K562 (cell line): ENCODE measurements around the gene PRKCQ. TPM values are rescaled to one million over a fixed set of nuclear protein-coding genes. Genes with fewer than 3 reads are reported as not detected.

ENCODE experiments used
- ATAC-seq: fragments of 200-7000 bp; cut with Tn5 transposase; 3 replicates; pipeline ENCODE4 v1.9.1; 2020; ENCODE audit warnings: moderate library complexity
- BruUV-seq: library from RNA; stranded (reverse); fragments of 400-500 nt; replicated peaks from 2 replicates; lab custom pipeline; 2021; lab: Mats Ljungman, UMichigan
- CTCF ChIA-PET: fragments of 300-600 bp; formaldehyde crosslinking; extraction: SDS; loops from one replicate; lab custom pipeline; 2021; ENCODE audit warnings: low intra/inter-chr PET ratio; lab: Yijun Ruan, JAX
- POLR2A ChIA-PET: fragments of 300-600, 350-650 bp; sonication (Branson Sonifier 250); formaldehyde crosslinking; extraction: SDS; loops from one replicate; lab custom pipeline; 2021; ENCODE audit warnings: antibody characterized with exemption, inconsistent platforms; lab: Yijun Ruan, JAX
- DNase-seq, 4 experiments: peaks; one replicate each; pipeline versions ENCODE4 v3.0.0 to v3.0.0-alpha.2; 2011 to 2018; ENCODE audit warnings: low spot score in 3 of 4, mixed read lengths in 3 of 4; ENCODE audit errors: extremely low read depth in 1 of 4
- FAIRE-seq: peaks from 2 replicates; lab custom pipeline; 2011; peaks lifted over from hg19 to GRCh38; lab: Jason Lieb, UNC
- H2AFZ ChIP-seq: 2 replicates; pipeline ENCODE4 v1.6.0; 2011; ENCODE audit warnings: low read depth, low read length, control low read depth, inconsistent platforms
- H3K27ac ChIP-seq: fragments of 200-600 bp; 3 replicates; pipeline ENCODE4 v1.8.0; 2011; ENCODE audit warnings: low read depth, mild to moderate bottlenecking, control low read depth, inconsistent platforms, low read length, moderate library complexity, mixed read lengths; ENCODE audit errors: extremely low read depth
- H3K27me3 ChIP-seq, 2 experiments: fragments of 300-600 bp in 1 of 2; 2 replicates in 1 of 2; 3 replicates in 1 of 2; pipeline versions ENCODE4 v1.6.0 to v1.8.0; 2011; ENCODE audit warnings: inconsistent platforms in 2 of 2, low read length in 2 of 2, mild to moderate bottlenecking in 1 of 2, mixed read lengths in 1 of 2, moderate library complexity in 1 of 2; ENCODE audit not compliant: control insufficient read depth in 2 of 2, insufficient read depth in 2 of 2
- H3K36me3 ChIP-seq: fragments of 300-600 bp; 3 replicates; pipeline ENCODE4 v1.8.0; 2011; ENCODE audit warnings: mild to moderate bottlenecking, low read length, inconsistent platforms; ENCODE audit not compliant: control insufficient read depth, insufficient read depth
- H3K4me1 ChIP-seq, 2 experiments: fragments of 200-600 bp in 1 of 2; replicated peaks in 1 of 2; 2 replicates in 1 of 2; 3 replicates in 1 of 2; pipeline versions ENCODE4 v1.5.1 to v1.8.0; 2011; ENCODE audit warnings: inconsistent platforms in 2 of 2, low read length in 2 of 2, mild to moderate bottlenecking in 1 of 2, mixed read lengths in 1 of 2, moderate library complexity in 1 of 2; ENCODE audit not compliant: control insufficient read depth in 2 of 2, insufficient read depth in 2 of 2
- H3K4me2 ChIP-seq: 2 replicates; pipeline ENCODE4 v1.6.1; 2011; ENCODE audit warnings: low read length, control low read depth, inconsistent platforms, mixed read lengths; ENCODE audit not compliant: insufficient read depth
- H3K4me3 ChIP-seq: fragments of 200-600 bp; sonication (generic), shearing (Covaris generic); 2 replicates; pipeline ENCODE4 v1.5.1; 2016; ENCODE audit warnings: control low read depth, inconsistent platforms
- H3K79me2 ChIP-seq: fragments of 200-600 bp; 3 replicates; pipeline ENCODE4 v1.8.0; 2011; ENCODE audit warnings: low read length, inconsistent platforms; ENCODE audit not compliant: control insufficient read depth, insufficient read depth
- H3K9ac ChIP-seq, 2 experiments: 2 replicates each; pipeline versions ENCODE4 v1.6.0 to v1.6.1; 2011; ENCODE audit warnings: low read depth in 2 of 2, low read length in 2 of 2, control low read depth in 1 of 2, inconsistent platforms in 1 of 2, mild to moderate bottlenecking in 1 of 2, mixed read lengths in 1 of 2; ENCODE audit not compliant: insufficient read depth in 1 of 2
- H3K9me1 ChIP-seq: one replicate; pipeline ENCODE4 v1.6.0; 2011; ENCODE audit warnings: inconsistent platforms, mild to moderate bottlenecking, low read length, moderate library complexity; ENCODE audit not compliant: control insufficient read depth, insufficient read depth
- H3K9me3 ChIP-seq: replicated peaks from 2 replicates; pipeline ENCODE4 v1.5.1; 2011; ENCODE audit warnings: low read depth, low read length, inconsistent platforms; ENCODE audit not compliant: control insufficient read depth, insufficient read depth
- H4K20me1 ChIP-seq: replicated peaks from 2 replicates; pipeline ENCODE4 v1.6.1; 2011; ENCODE audit warnings: low read length, inconsistent platforms, mixed read lengths; ENCODE audit not compliant: control insufficient read depth, insufficient read depth
- DACH1 ChIP-seq: fragments of 450-650 bp; IDR thresholded peaks from 2 replicates; pipeline ENCODE4 v1.6.1; 2018; ENCODE audit not compliant: partially characterized antibody
- FOXK2 ChIP-seq, 2 experiments: fragments of 450-650 bp; IDR thresholded peaks in 1 of 2; conservative IDR thresholded peaks in 1 of 2; 2 replicates each; pipeline ENCODE4 v1.6.1; 2016; ENCODE audit warnings: low read depth in 2 of 2, mild to moderate bottlenecking in 1 of 2
- NFATC3 ChIP-seq: fragments of 450-650 bp; IDR thresholded peaks from 2 replicates; pipeline ENCODE4 v1.6.1; 2017; ENCODE audit warnings: mild to moderate bottlenecking
- XRCC3 ChIP-seq: fragments of 450-650 bp; IDR thresholded peaks from 2 replicates; pipeline ENCODE4 v1.6.1; 2017; ENCODE audit warnings: mild to moderate bottlenecking, moderate library complexity
- ZBED1 ChIP-seq: IDR thresholded peaks from 2 replicates; pipeline ENCODE4 v1.6.1; 2014
- WGBS: fragments of 100-300 bp; shearing (Covaris generic); methylation state at CpG from one replicate; pipeline ENCODE4 v1.1.6; 2016; ENCODE audit warnings: low coverage, mixed read lengths; ENCODE audit not compliant: insufficient coverage; ENCODE audit errors: missing lambda C conversion rate; 5-methylcytosine and 5-hydroxymethylcytosine counted together
- in situ Hi-C: fragments of 300-500 bp; cut with MboI; formaldehyde crosslinking; loops from 4 replicates; pipeline ENCODE4 v1.15.0; 2018; ENCODE audit warnings: inconsistent platforms, mixed read lengths
- intact Hi-C: fragments of 100-400 bp; cut with micrococcal nuclease; formaldehyde crosslinking; loops from 2 replicates; pipeline ENCODE4 v1.14.2; 2022
- polyA plus RNA-seq, 8 experiments: library from polyadenylated mRNA; depleted of rRNA in 4 of 8; stranded (reverse) in 5 of 8; unstranded in 3 of 8; fragments of >200 nt; fragmentation: Nextera tagmentation in 2 of 8; fragmentation: Illumina TruSeq in 1 of 8; extraction: Ambion mirVana in 2 of 8; extraction: Trizol in 1 of 8; gene quantifications; 2 replicates each; pipeline versions ENCODE4 v1.2.1 to v1.2.3, GENCODE V29; 2011 to 2014; ENCODE audit warnings: inconsistent platforms in 1 of 8, missing spikeins in 1 of 8
- total RNA-seq, 7 experiments: library from RNA; depleted of rRNA in 6 of 7; stranded (reverse); fragments of >200 nt in 6 of 7; fragmentation: Illumina TruSeq in 2 of 7; extraction: Trizol in 2 of 7; gene quantifications; 2 replicates each; pipeline versions ENCODE4 v1.2.1 to v1.2.3, GENCODE V29; 2011 to 2021; ENCODE audit warnings: low replicate concordance in 1 of 7
- TF ChIP-seq, protein P1 (sequence below): fragments of 250-450 bp; sonication (Bioruptor Pico); IDR thresholded peaks from 2 replicates; pipeline ENCODE4 v1.9.0; 2021; ENCODE audit warnings: mild to moderate bottlenecking
- TF ChIP-seq, protein P2 (sequence below): fragments of 250-450 bp; sonication (Bioruptor Pico); IDR thresholded peaks from 2 replicates; pipeline ENCODE4 v1.8.0; 2022; ENCODE audit warnings: moderate library complexity, mild to moderate bottlenecking, inconsistent platforms
- TF ChIP-seq, protein P3 (sequence below): fragments of 250-450 bp; sonication (Bioruptor Pico); IDR thresholded peaks from 2 replicates; pipeline ENCODE4 v1.4.0; 2020

The PRKCQ gene
- total and polyA plus RNA-seq, 9 of the 15 experiments (the other 6 are each of a cell fraction or from before 2014, with no cell fraction given) = 4.4 to 23.3 (median 14.6) TPM

DNA sequence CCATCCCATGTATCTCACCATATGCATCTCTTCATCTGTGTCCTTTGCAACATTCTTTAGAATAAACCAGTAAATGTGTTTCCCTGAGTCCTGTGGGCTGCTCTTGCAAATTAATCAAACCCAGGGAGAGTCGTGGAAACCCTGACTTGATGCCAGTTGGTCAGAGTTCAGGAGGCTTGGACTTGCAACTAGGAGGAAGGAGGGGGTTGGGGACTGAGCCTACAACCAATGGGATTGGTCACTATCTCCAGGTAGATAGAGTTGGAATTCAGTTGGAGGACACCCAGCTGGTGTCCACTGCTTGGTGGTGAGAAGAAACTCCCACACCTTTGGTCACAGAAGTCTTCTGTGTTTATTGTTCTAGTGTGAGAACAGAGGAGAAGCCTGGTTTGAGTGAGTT is 38.3 kb upstream of the PRKCQ start:
- no peak overlapping the region for H3K4me2 ChIP-seq
- no peaks in the 10 kb centered on the region for H3K4me1 ChIP-seq
- no peak overlapping the region for H3K27ac ChIP-seq
- TF ChIP-seq NFATC3 (no peak), XRCC3 (no peak), ZBED1 (no peak), DACH1 (no peak), FOXK2 (conservative IDR thresholded peaks at IDR 0.05 in 1 of 2, IDR thresholded peaks at IDR 0.05 in 1 of 2; ENCODE audit: low read depth in 2 of 2) (no peak)
- TF ChIP-seq, protein P1, sequence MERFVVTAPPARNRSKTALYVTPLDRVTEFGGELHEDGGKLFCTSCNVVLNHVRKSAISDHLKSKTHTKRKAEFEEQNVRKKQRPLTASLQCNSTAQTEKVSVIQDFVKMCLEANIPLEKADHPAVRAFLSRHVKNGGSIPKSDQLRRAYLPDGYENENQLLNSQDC (CRISPR knock-in tag) = no peak
- TF ChIP-seq, protein P2, sequence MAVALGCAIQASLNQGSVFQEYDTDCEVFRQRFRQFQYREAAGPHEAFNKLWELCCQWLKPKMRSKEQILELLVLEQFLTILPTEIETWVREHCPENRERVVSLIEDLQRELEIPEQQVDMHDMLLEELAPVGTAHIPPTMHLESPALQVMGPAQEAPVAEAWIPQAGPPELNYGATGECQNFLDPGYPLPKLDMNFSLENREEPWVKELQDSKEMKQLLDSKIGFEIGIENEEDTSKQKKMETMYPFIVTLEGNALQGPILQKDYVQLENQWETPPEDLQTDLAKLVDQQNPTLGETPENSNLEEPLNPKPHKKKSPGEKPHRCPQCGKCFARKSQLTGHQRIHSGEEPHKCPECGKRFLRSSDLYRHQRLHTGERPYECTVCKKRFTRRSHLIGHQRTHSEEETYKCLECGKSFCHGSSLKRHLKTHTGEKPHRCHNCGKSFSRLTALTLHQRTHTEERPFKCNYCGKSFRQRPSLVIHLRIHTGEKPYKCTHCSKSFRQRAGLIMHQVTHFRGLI (CRISPR knock-in tag) = no peak
- TF ChIP-seq, protein P3, sequence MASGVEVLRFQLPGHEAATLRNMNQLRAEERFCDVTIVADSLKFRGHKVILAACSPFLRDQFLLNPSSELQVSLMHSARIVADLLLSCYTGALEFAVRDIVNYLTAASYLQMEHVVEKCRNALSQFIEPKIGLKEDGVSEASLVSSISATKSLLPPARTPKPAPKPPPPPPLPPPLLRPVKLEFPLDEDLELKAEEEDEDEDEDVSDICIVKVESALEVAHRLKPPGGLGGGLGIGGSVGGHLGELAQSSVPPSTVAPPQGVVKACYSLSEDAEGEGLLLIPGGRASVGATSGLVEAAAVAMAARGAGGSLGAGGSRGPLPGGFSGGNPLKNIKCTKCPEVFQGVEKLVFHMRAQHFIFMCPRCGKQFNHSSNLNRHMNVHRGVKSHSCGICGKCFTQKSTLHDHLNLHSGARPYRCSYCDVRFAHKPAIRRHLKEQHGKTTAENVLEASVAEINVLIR (CRISPR knock-in tag) = no peak
- TF ChIP-seq, all 486 proteins: peak for 0
- Histone ChIP-seq H3K4me3 (no peak overlapping the region), H3K9ac (no peak overlapping the region), H4K20me1 (no peaks in the 10 kb centered on the region), H3K9me3 (no peaks in the 10 kb centered on the region; the same call in 1 of the 2 replicates), H2AFZ (no peak overlapping the region), H3K36me3 (no peaks in the 10 kb centered on the region), H3K9me1 (no peaks in the 10 kb centered on the region), H3K79me2 (no peaks in the 10 kb centered on the region), H3K27me3 (peaks cover 14 to 20% of the 10 kb centered on the region in 2 experiments; a peak in 4 of 5 replicates)
- 11% methylated on average over 1 of the region's 1 CpG for WGBS
- POLR2A ChIA-PET = interaction anchor here (0.6 kb wide), 1 partner anchor 401 kb away, joined by 5 read pairs; no protein-coding TSS in a partner anchor
- ATAC-seq (no peak), DNase-seq (no peak), FAIRE-seq (no peak)
- BruUV-seq = no TSS peak
- intact Hi-C loops = no loop called here
- CTCF ChIA-PET = no interaction called here
- in situ Hi-C loops = no loop called here
